K562 (cell line): ENCODE results near the gene LNPEP. TPM values are rescaled to one million over a fixed set of nuclear protein-coding genes. Genes with fewer than 3 reads are reported as not detected.

ENCODE experiments used
- CHAMP1 ChIP-seq: fragments of 450-650 bp; IDR thresholded peaks from 2 replicates; pipeline ENCODE4 v1.6.1; 2016; ENCODE audit warnings: mild to moderate bottlenecking
- CREB1 ChIP-seq, 2 experiments: sonication (generic) in 1 of 2; formaldehyde crosslinking in 1 of 2; IDR thresholded peaks; 2 replicates each; pipeline versions ENCODE4 v1.6.1 to v1.8.0; 2012 to 2022; ENCODE audit warnings: inconsistent platforms in 1 of 2, mild to moderate bottlenecking in 1 of 2, missing genetic modification reagents in 1 of 2, moderate library complexity in 1 of 2
- CSDE1 ChIP-seq, 2 experiments: fragments of 450-650 bp; IDR thresholded peaks; 2 replicates each; pipeline ENCODE4 v1.6.1; 2016; ENCODE audit warnings: mild to moderate bottlenecking in 1 of 2
- CTBP1 ChIP-seq: fragments of 450-650 bp; IDR thresholded peaks from 2 replicates; pipeline ENCODE4 v1.6.1; 2016; ENCODE audit warnings: borderline replicate concordance
- DNMT1 ChIP-seq: fragments of 450-650 bp; IDR thresholded peaks from 2 replicates; pipeline ENCODE4 v1.6.1; 2016; ENCODE audit warnings: antibody characterized with exemption, mild to moderate bottlenecking
- ETV5 ChIP-seq: sonication (generic); formaldehyde crosslinking; IDR thresholded peaks from 2 replicates; pipeline ENCODE4 v1.4.0; 2020; ENCODE audit warnings: low read depth, mild to moderate bottlenecking, missing genetic modification reagents
- FIP1L1 ChIP-seq: fragments of 200-400 bp; formaldehyde crosslinking; IDR thresholded peaks from 2 replicates; pipeline ENCODE4 v1.6.1; 2018; ENCODE audit warnings: mild to moderate bottlenecking, low read depth, low read length; ENCODE audit not compliant: poor library complexity, severe bottlenecking
- FOS ChIP-seq: IDR thresholded peaks from 3 replicates; pipeline ENCODE4 v1.6.1; 2011; ENCODE audit not compliant: insufficient read length; ENCODE audit errors: extremely low read depth
- GTF2F1 ChIP-seq: IDR thresholded peaks from 2 replicates; pipeline ENCODE4 v1.6.1; 2011; ENCODE audit warnings: low read depth, low read length, improper control_type of control experiment
- HDAC6 ChIP-seq: IDR thresholded peaks from 2 replicates; pipeline ENCODE4 v1.6.1; 2012; ENCODE audit warnings: low read depth, mild to moderate bottlenecking, control low read depth, inconsistent platforms, low read length, moderate library complexity
- MXD1 ChIP-seq: fragments of 250-450 bp; sonication (Bioruptor Pico); IDR thresholded peaks from 2 replicates; pipeline ENCODE4 v1.8.0; 2021; ENCODE audit warnings: borderline replicate concordance, mild to moderate bottlenecking, moderate library complexity; ENCODE audit not compliant: poor library complexity, severe bottlenecking
- NFXL1 ChIP-seq: fragments of 450-650 bp; formaldehyde crosslinking; IDR thresholded peaks from 2 replicates; pipeline ENCODE4 v1.4.0; 2021; ENCODE audit warnings: mild to moderate bottlenecking
- POLR2A ChIP-seq: fragments of 450-650 bp; conservative IDR thresholded peaks from 2 replicates; pipeline ENCODE4 v1.6.1; 2016
- SIN3A ChIP-seq, 2 experiments: fragments of 150-350 bp in 1 of 2; IDR thresholded peaks; 2 replicates each; pipeline ENCODE4 v1.6.1; 2011 to 2016; ENCODE audit warnings: borderline replicate concordance in 2 of 2, low read depth in 2 of 2, low read length in 2 of 2, mild to moderate bottlenecking in 2 of 2, moderate library complexity in 2 of 2; ENCODE audit not compliant: control insufficient read depth in 1 of 2
- SP1 ChIP-seq: sonication (generic); formaldehyde crosslinking; IDR thresholded peaks from 2 replicates; pipeline ENCODE4 v1.8.1; 2022; ENCODE audit warnings: mild to moderate bottlenecking, missing genetic modification reagents
- TAF15 ChIP-seq: fragments of 200-400 bp; formaldehyde crosslinking; IDR thresholded peaks from 2 replicates; pipeline ENCODE4 v1.6.1; 2017; ENCODE audit warnings: mild to moderate bottlenecking, low read depth, low read length, moderate library complexity
- TRIM28 ChIP-seq: fragments of 450-650 bp; IDR thresholded peaks from 2 replicates; pipeline ENCODE4 v1.6.1; 2017
- ZC3H8 ChIP-seq: fragments of 450-650 bp; IDR thresholded peaks from 2 replicates; pipeline ENCODE4 v1.6.1; 2017
- ZNF124 ChIP-seq: sonication (generic); formaldehyde crosslinking; IDR thresholded peaks from 2 replicates; pipeline ENCODE4 v1.8.1; 2022; ENCODE audit warnings: missing genetic modification reagents
- ZNF280A ChIP-seq: fragments of 450-650 bp; IDR thresholded peaks from 2 replicates; pipeline ENCODE4 v1.6.1; 2018; ENCODE audit warnings: mild to moderate bottlenecking, low read depth; ENCODE audit not compliant: partially characterized antibody
- ZNF311 ChIP-seq: fragments of 250-450 bp; sonication (Bioruptor Pico); IDR thresholded peaks from 2 replicates; pipeline ENCODE4 v1.4.0; 2020; ENCODE audit warnings: mild to moderate bottlenecking, moderate library complexity
- ZNF77 ChIP-seq: fragments of 250-450 bp; sonication (Bioruptor Pico); IDR thresholded peaks from 2 replicates; pipeline ENCODE4 v1.5.0; 2020
- ZNF785 ChIP-seq: fragments of 250-450 bp; sonication (Bioruptor Pico); IDR thresholded peaks from 2 replicates; pipeline ENCODE4 v1.4.0; 2020; ENCODE audit warnings: mild to moderate bottlenecking
- polyA plus RNA-seq, 8 experiments: library from polyadenylated mRNA; depleted of rRNA in 4 of 8; stranded (reverse) in 5 of 8; unstranded in 3 of 8; fragments of >200 nt; fragmentation: Nextera tagmentation in 2 of 8; fragmentation: Illumina TruSeq in 1 of 8; extraction: Ambion mirVana in 2 of 8; extraction: Trizol in 1 of 8; gene quantifications; 2 replicates each; pipeline versions ENCODE4 v1.2.1 to v1.2.3, GENCODE V29; 2011 to 2014; ENCODE audit warnings: inconsistent platforms in 1 of 8, missing spikeins in 1 of 8
- total RNA-seq, 7 experiments: library from RNA; depleted of rRNA in 6 of 7; stranded (reverse); fragments of >200 nt in 6 of 7; fragmentation: Illumina TruSeq in 2 of 7; extraction: Trizol in 2 of 7; gene quantifications; 2 replicates each; pipeline versions ENCODE4 v1.2.1 to v1.2.3, GENCODE V29; 2011 to 2021; ENCODE audit warnings: low replicate concordance in 1 of 7
- TF ChIP-seq, protein P1 (sequence below): fragments of 450-650 bp; formaldehyde crosslinking; IDR thresholded peaks from 2 replicates; pipeline ENCODE4 v1.4.0; 2022; ENCODE audit warnings: missing genetic modification characterization

Gene LNPEP
- total and polyA plus RNA-seq, 9 of the 15 experiments (the other 6 are each of a cell fraction or from before 2014, with no cell fraction given) = 2.6 to 27.9 (median 11.2) TPM

GRCh38 chr5:96935559-96936430 is at the start of gene LNPEP (continued):
- no peak for TF ChIP-seq MXD1 (CRISPR knock-in tag)
- TF ChIP-seq DNMT1 = no peak
- no peak for TF ChIP-seq ZNF785
- TF ChIP-seq SP1 (CRISPR knock-in tag) = no peak; the same call in 1 of the 2 replicates
- TF ChIP-seq TRIM28 = no peak
- TF ChIP-seq HDAC6 = no peak
- no peak for TF ChIP-seq CSDE1 (IDR thresholded peaks at IDR 0.05)
- TF ChIP-seq NFXL1 (CRISPR knock-in tag) = no peak
- TF ChIP-seq SIN3A (IDR thresholded peaks at IDR 0.05; ENCODE audit: borderline replicate concordance in 2 of 2, control insufficient read depth in 1 of 2, low read depth in 2 of 2, low read length in 2 of 2) = peak; percentile 57 to 82; a peak in 2 of 4 replicates
- TF ChIP-seq CREB1 (IDR thresholded peaks at IDR 0.05) = peak; percentile 42; the same call in 1 of the 2 replicates
- 0 out of 2 replicates have a peak, but pooled peaks have one; percentile 45 for TF ChIP-seq CREB1 (CRISPR knock-in tag; IDR thresholded peaks at IDR 0.05)
- TF ChIP-seq FIP1L1 = peak; percentile 50
- TF ChIP-seq CTBP1 = peak; percentile 76
- no peak for TF ChIP-seq ZC3H8
- TF ChIP-seq ZNF311 (CRISPR knock-in tag) = no peak
- no peak for TF ChIP-seq TAF15
- no peak for TF ChIP-seq ZNF280A
- TF ChIP-seq ZNF77 (CRISPR knock-in tag) = no peak
- TF ChIP-seq CHAMP1 = no peak
- TF ChIP-seq GTF2F1 = no peak; the same call in 1 of the 2 replicates
- no peak for TF ChIP-seq ZNF124 (CRISPR knock-in tag)
- peak; percentile 50 for TF ChIP-seq POLR2A
- TF ChIP-seq, protein P1, sequence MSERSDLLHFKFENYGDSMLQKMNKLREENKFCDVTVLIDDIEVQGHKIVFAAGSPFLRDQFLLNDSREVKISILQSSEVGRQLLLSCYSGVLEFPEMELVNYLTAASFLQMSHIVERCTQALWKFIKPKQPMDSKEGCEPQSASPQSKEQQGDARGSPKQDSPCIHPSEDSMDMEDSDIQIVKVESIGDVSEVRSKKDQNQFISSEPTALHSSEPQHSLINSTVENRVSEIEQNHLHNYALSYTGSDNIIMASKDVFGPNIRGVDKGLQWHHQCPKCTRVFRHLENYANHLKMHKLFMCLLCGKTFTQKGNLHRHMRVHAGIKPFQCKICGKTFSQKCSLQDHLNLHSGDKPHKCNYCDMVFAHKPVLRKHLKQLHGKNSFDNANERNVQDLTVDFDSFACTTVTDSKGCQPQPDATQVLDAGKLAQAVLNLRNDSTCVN (CRISPR knock-in tag) = no peak
- TF ChIP-seq ETV5 (CRISPR knock-in tag) = peak; percentile 48
- no peak for TF ChIP-seq FOS
